HepG2 (cell line): ENCODE results near the gene LIMK2. TPM values are rescaled to one million over a fixed set of nuclear protein-coding genes. Genes with fewer than 3 reads are reported as not detected.

Source experiments
- ATAC-seq: fragments of 200-7000 bp; cut with Tn5 transposase; 3 replicates; pipeline ENCODE4 v1.9.1; 2020; ENCODE audit warnings: mild to moderate bottlenecking, moderate library complexity
- BruUV-seq: library from RNA; stranded (reverse); fragments of 400-500 nt; replicated peaks from 2 replicates; lab custom pipeline; 2021; lab: Mats Ljungman, UMichigan
- CTCF ChIA-PET: fragments of 300-600 bp; formaldehyde crosslinking; extraction: SDS; loops from one replicate; lab custom pipeline; 2021; ENCODE audit warnings: low total read pairs, inconsistent platforms, low intra/inter-chr PET ratio; lab: Yijun Ruan, JAX
- POLR2A ChIA-PET: fragments of 350-600 bp; sonication (Branson Sonifier 250); formaldehyde crosslinking; loops from one replicate; lab custom pipeline; 2020; ENCODE audit warnings: antibody characterized with exemption, inconsistent platforms; lab: Yijun Ruan, JAX
- DNase-seq: peaks from one replicate; pipeline ENCODE4 v3.0.0-alpha.2; 2015; ENCODE audit warnings: low spot score
- FAIRE-seq: peaks from 3 replicates; lab custom pipeline; 2011; peaks lifted over from hg19 to GRCh38; lab: Jason Lieb, UNC
- H2AFZ ChIP-seq: one replicate; pipeline ENCODE4 v1.6.1; 2011; ENCODE audit warnings: low read length, inconsistent platforms
- H3K27ac ChIP-seq: fragments of 300-600 bp; 3 replicates; pipeline ENCODE4 v1.8.0; 2011; ENCODE audit warnings: mixed run types, mild to moderate bottlenecking, mixed read lengths, low read length, inconsistent platforms; ENCODE audit not compliant: insufficient read depth; ENCODE audit errors: extremely low read length
- H3K27me3 ChIP-seq, 2 experiments: fragments of 200-600 bp in 1 of 2; 2 replicates in 1 of 2; 3 replicates in 1 of 2; pipeline versions ENCODE4 v1.6.0 to v1.8.0; 2011; ENCODE audit warnings: low read length in 2 of 2, mild to moderate bottlenecking in 2 of 2, moderate library complexity in 2 of 2, inconsistent platforms in 1 of 2; ENCODE audit not compliant: insufficient read depth in 2 of 2, control insufficient read depth in 1 of 2
- H3K36me3 ChIP-seq, 2 experiments: fragments of 200-600 bp in 1 of 2; replicated peaks in 1 of 2; 2 replicates in 1 of 2; 3 replicates in 1 of 2; pipeline versions ENCODE4 v1.5.1 to v1.8.0; 2011; ENCODE audit warnings: low read length in 2 of 2, inconsistent platforms in 1 of 2; ENCODE audit not compliant: insufficient read depth in 2 of 2, control insufficient read depth in 1 of 2
- H3K4me1 ChIP-seq: 2 replicates; pipeline ENCODE4 v1.5.1; 2012; ENCODE audit warnings: low read length, inconsistent platforms; ENCODE audit not compliant: insufficient read depth
- H3K4me2 ChIP-seq: 2 replicates; pipeline ENCODE4 v1.6.0; 2011; ENCODE audit warnings: low read depth, low read length, inconsistent platforms
- H3K4me3 ChIP-seq, 3 experiments: fragments of 200-600 bp in 1 of 3; sonication (generic), shearing (Covaris generic) in 1 of 3; replicated peaks in 1 of 3; 2 replicates each; pipeline ENCODE4 v1.5.1; 2011 to 2016; ENCODE audit warnings: low read length in 3 of 3, inconsistent platforms in 2 of 3, low read depth in 2 of 3, mild to moderate bottlenecking in 2 of 3, control low read depth in 1 of 3, mixed read lengths in 1 of 3; ENCODE audit not compliant: insufficient read depth in 1 of 3
- H3K79me2 ChIP-seq: one replicate; pipeline ENCODE4 v1.6.1; 2011; ENCODE audit warnings: low read length, inconsistent platforms; ENCODE audit not compliant: insufficient read depth
- H3K9ac ChIP-seq: 2 replicates; pipeline ENCODE4 v1.6.0; 2011; ENCODE audit warnings: mild to moderate bottlenecking, low read depth, low read length, inconsistent platforms; ENCODE audit not compliant: insufficient read depth
- H3K9me3 ChIP-seq: 2 replicates; pipeline ENCODE4 v1.5.1; 2012; ENCODE audit warnings: mild to moderate bottlenecking, low read length
- H4K20me1 ChIP-seq: 2 replicates; pipeline ENCODE4 v1.6.0; 2011; ENCODE audit warnings: inconsistent platforms, mild to moderate bottlenecking, low read length, moderate library complexity; ENCODE audit not compliant: insufficient read depth
- CEBPB ChIP-seq: IDR thresholded peaks from 2 replicates; pipeline ENCODE4 v1.6.1; 2011; ENCODE audit warnings: low read depth, low read length, improper control_type of control experiment, borderline replicate concordance
- DNMT1 ChIP-seq: sonication (generic); formaldehyde crosslinking; IDR thresholded peaks from 2 replicates; pipeline ENCODE4 v1.5.1; 2020; ENCODE audit warnings: mild to moderate bottlenecking, missing genetic modification reagents
- GATAD2A ChIP-seq: IDR thresholded peaks from 2 replicates; pipeline ENCODE4 v1.6.1; 2016
- KDM1A ChIP-seq: IDR thresholded peaks from 2 replicates; pipeline ENCODE4 v1.6.1; 2016; ENCODE audit warnings: missing compliant biosample characterization
- KLF13 ChIP-seq: sonication (generic); formaldehyde crosslinking; IDR thresholded peaks from 2 replicates; pipeline ENCODE4 v1.4.0; 2020; ENCODE audit warnings: mild to moderate bottlenecking, missing genetic modification reagents
- MBNL3 ChIP-seq: fragments of 250-450 bp; sonication (Bioruptor Pico); conservative IDR thresholded peaks from 2 replicates; pipeline ENCODE4 v1.8.0; 2022; ENCODE audit warnings: mild to moderate bottlenecking, inconsistent platforms
- MED1 ChIP-seq: sonication (generic); formaldehyde crosslinking; IDR thresholded peaks from 2 replicates; pipeline ENCODE4 v1.4.0; 2020; ENCODE audit warnings: missing genetic modification reagents
- MYPOP ChIP-seq: sonication (generic); formaldehyde crosslinking; IDR thresholded peaks from 2 replicates; pipeline ENCODE4 v1.8.1; 2023; ENCODE audit warnings: mild to moderate bottlenecking, moderate library complexity, missing genetic modification reagents
- RBFOX2 ChIP-seq: fragments of 200-400 bp; formaldehyde crosslinking; IDR thresholded peaks from 2 replicates; pipeline ENCODE4 v1.6.1; 2017; ENCODE audit warnings: low read depth, mild to moderate bottlenecking, low read length
- SOX5 ChIP-seq: IDR thresholded peaks from 2 replicates; pipeline ENCODE4 v1.6.1; 2016; ENCODE audit warnings: borderline replicate concordance
- SP5 ChIP-seq: IDR thresholded peaks from 2 replicates; pipeline ENCODE4 v1.6.1; 2016; ENCODE audit warnings: low read depth, borderline replicate concordance
- SRY ChIP-seq: sonication (generic); formaldehyde crosslinking; IDR thresholded peaks from 2 replicates; pipeline ENCODE4 v1.8.0; 2022; ENCODE audit warnings: mild to moderate bottlenecking, missing genetic modification reagents
- ZNF558 ChIP-seq: sonication (generic); formaldehyde crosslinking; IDR thresholded peaks from 2 replicates; pipeline ENCODE4 v1.9.0; 2022; ENCODE audit warnings: mild to moderate bottlenecking, missing genetic modification reagents, borderline replicate concordance
- WGBS: methylation state at CpG from one replicate; pipeline ENCODE4 v1.1.6; 2017; ENCODE audit warnings: low lambda C conversion rate; 5-methylcytosine and 5-hydroxymethylcytosine counted together
- in situ Hi-C: cut with HindIII; loops from 2 replicates; pipeline ENCODE4 v1.10.0; 2017; ENCODE audit warnings: low pct_unique_long_range_greater_than_20kb; ENCODE audit not compliant: extremely low pct_ligation_motif_present
- intact Hi-C: fragments of 100-400 bp; cut with micrococcal nuclease; formaldehyde crosslinking; loops from one replicate; pipeline ENCODE4 v1.10.0; 2022; ENCODE audit not compliant: unreplicated experiment
- polyA plus RNA-seq, 8 experiments: library from polyadenylated mRNA; depleted of rRNA in 3 of 8; stranded (reverse) in 7 of 8; unstranded in 1 of 8; fragments of >200 nt; fragmentation: Illumina TruSeq in 4 of 8; extraction: Trizol in 4 of 8; gene quantifications; 2 replicates each; pipeline versions ENCODE4 v1.2.1 to v1.2.3, GENCODE V29; 2011 to 2016; ENCODE audit warnings: low read depth in 4 of 8, missing spikeins in 1 of 8, mixed read lengths in 1 of 8; ENCODE audit not compliant: insufficient read depth in 1 of 8
- total RNA-seq, 5 experiments: library from RNA; depleted of rRNA; stranded (reverse); fragments of >200 nt; fragmentation: Illumina TruSeq; extraction: Trizol; gene quantifications; 2 replicates each; pipeline ENCODE4 v1.2.3, GENCODE V29; 2016; ENCODE audit warnings: low read depth in 1 of 5
- TF ChIP-seq, protein P1 (sequence below): sonication (generic); formaldehyde crosslinking; IDR thresholded peaks from 2 replicates; pipeline ENCODE4 v1.5.0; 2020; ENCODE audit warnings: mild to moderate bottlenecking, missing genetic modification reagents
- TF ChIP-seq, protein P2 (sequence below): sonication (generic); formaldehyde crosslinking; conservative IDR thresholded peaks from 2 replicates; pipeline ENCODE4 v1.4.0; 2020; ENCODE audit warnings: mild to moderate bottlenecking, missing genetic modification reagents, moderate library complexity
- TF ChIP-seq, protein P3 (sequence below): sonication (generic); formaldehyde crosslinking; IDR thresholded peaks from 2 replicates; pipeline ENCODE4 v1.4.0; 2020; ENCODE audit warnings: missing genetic modification reagents, low read depth, mild to moderate bottlenecking, borderline replicate concordance

The LIMK2 gene
- total and polyA plus RNA-seq, 2 of the 13 experiments (the other 11 are each of a cell fraction or from before 2014, with no cell fraction given): 20.9 to 29.8 TPM

GRCh38 chr22:31230155-31230870, 18.2 kb downstream of the LIMK2 start:
- 64% methylated on average over 5 of the region's 6 CpGs for WGBS
- Histone ChIP-seq H3K4me3 (no peak overlapping the region), H3K4me2 (peak overlapping the region; percentile 34), H3K9ac (0 out of 2 replicates have a peak overlapping the region, but pooled peaks have one; percentile 3), H3K79me2 (peaks cover 62% of the 10 kb centered on the region), H3K9me3 (no peaks in the 10 kb centered on the region), H4K20me1 (peaks cover 4% of the 10 kb centered on the region; the same call in 1 of the 2 replicates), H2AFZ (no peak overlapping the region), H3K27me3 (no peaks in the 10 kb centered on the region), H3K4me1 (peaks cover 62% of the 10 kb centered on the region), H3K36me3 (peaks cover 17 to 64% of the 10 kb centered on the region in 2 experiments), H3K27ac (peak overlapping the region; percentile 61)
- CTCF ChIA-PET: interaction anchor here (0.9 to 2.9 kb wide), 5 partner anchors 19 to 141 kb away, joined by 3 to 37 read pairs (median 6); partner anchors contain the start of genes LIMK2 and SELENOM
- DNase-seq: no peak
- TSS peak; percentile 16 for BruUV-seq
- FAIRE-seq: peak; percentile 43
- POLR2A ChIA-PET: interaction anchor here (0.5 to 11.8 kb wide), 8 partner anchors 9 to 261 kb away, joined by 3 to 168 read pairs (median 4); partner anchors contain the start of genes LIMK2, MORC2, SELENOM and SMTN
- in situ Hi-C loops (loop anchor here (5.0 kb wide), 1 partner anchor 33 kb away; no protein-coding TSS in a partner anchor), intact Hi-C loops (loop anchor here (5.0 kb wide), 1 partner anchor 68 kb away; the partner anchor contains the start of gene RNF185)
- ATAC-seq: peak; percentile 63
- TF ChIP-seq MED1 (CRISPR knock-in tag): no peak
- peak; percentile 17; the same call in 1 of the 2 replicates for TF ChIP-seq GATAD2A (CRISPR knock-in tag)
- no peak for TF ChIP-seq SRY
- no peak for TF ChIP-seq DNMT1 (CRISPR knock-in tag)
- TF ChIP-seq CEBPB: peak; percentile 52
- no peak for TF ChIP-seq MYPOP
- TF ChIP-seq SP5 (CRISPR knock-in tag): no peak
- no peak for TF ChIP-seq ZNF558 (CRISPR knock-in tag)
- TF ChIP-seq, protein P1, sequence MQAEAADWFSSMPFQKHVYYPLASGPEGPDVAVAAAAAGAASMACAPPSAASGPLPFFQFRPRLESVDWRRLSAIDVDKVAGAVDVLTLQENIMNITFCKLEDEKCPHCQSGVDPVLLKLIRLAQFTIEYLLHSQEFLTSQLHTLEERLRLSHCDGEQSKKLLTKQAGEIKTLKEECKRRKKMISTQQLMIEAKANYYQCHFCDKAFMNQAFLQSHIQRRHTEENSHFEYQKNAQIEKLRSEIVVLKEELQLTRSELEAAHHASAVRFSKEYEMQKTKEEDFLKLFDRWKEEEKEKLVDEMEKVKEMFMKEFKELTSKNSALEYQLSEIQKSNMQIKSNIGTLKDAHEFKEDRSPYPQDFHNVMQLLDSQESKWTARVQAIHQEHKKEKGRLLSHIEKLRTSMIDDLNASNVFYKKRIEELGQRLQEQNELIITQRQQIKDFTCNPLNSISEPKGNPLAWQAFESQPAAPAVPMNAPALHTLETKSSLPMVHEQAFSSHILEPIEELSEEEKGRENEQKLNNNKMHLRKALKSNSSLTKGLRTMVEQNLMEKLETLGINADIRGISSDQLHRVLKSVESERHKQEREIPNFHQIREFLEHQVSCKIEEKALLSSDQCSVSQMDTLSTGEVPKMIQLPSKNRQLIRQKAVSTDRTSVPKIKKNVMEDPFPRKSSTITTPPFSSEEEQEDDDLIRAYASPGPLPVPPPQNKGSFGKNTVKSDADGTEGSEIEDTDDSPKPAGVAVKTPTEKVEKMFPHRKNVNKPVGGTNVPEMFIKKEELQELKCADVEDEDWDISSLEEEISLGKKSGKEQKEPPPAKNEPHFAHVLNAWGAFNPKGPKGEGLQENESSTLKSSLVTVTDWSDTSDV: no peak
- no peak for TF ChIP-seq KLF13 (CRISPR knock-in tag)
- TF ChIP-seq, protein P2, sequence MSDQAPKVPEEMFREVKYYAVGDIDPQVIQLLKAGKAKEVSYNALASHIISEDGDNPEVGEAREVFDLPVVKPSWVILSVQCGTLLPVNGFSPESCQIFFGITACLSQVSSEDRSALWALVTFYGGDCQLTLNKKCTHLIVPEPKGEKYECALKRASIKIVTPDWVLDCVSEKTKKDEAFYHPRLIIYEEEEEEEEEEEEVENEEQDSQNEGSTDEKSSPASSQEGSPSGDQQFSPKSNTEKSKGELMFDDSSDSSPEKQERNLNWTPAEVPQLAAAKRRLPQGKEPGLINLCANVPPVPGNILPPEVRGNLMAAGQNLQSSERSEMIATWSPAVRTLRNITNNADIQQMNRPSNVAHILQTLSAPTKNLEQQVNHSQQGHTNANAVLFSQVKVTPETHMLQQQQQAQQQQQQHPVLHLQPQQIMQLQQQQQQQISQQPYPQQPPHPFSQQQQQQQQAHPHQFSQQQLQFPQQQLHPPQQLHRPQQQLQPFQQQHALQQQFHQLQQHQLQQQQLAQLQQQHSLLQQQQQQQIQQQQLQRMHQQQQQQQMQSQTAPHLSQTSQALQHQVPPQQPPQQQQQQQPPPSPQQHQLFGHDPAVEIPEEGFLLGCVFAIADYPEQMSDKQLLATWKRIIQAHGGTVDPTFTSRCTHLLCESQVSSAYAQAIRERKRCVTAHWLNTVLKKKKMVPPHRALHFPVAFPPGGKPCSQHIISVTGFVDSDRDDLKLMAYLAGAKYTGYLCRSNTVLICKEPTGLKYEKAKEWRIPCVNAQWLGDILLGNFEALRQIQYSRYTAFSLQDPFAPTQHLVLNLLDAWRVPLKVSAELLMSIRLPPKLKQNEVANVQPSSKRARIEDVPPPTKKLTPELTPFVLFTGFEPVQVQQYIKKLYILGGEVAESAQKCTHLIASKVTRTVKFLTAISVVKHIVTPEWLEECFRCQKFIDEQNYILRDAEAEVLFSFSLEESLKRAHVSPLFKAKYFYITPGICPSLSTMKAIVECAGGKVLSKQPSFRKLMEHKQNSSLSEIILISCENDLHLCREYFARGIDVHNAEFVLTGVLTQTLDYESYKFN (CRISPR knock-in tag): peak; percentile 23; the same call in 1 of the 2 replicates
- TF ChIP-seq, protein P3, sequence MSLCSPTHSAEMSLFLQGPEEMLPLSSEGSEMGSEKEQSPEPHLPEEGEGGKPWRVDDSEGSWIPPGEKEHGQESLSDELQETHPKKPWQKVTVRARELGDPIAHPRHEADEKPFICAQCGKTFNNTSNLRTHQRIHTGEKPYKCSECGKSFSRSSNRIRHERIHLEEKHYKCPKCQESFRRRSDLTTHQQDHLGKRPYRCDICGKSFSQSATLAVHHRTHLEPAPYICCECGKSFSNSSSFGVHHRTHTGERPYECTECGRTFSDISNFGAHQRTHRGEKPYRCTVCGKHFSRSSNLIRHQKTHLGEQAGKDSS: no peak
- TF ChIP-seq RBFOX2: no peak
- no peak for TF ChIP-seq MBNL3 (CRISPR knock-in tag)
- TF ChIP-seq KDM1A: no peak
- TF ChIP-seq SOX5 (CRISPR knock-in tag): peak; percentile 9; the same call in 1 of the 2 replicates
